ENCODE results near the gene MYPN. TPM values are rescaled to one million over a fixed set of nuclear protein-coding genes. Genes with fewer than 3 reads are reported as not detected.

Gene MYPN
- total and polyA plus RNA-seq, 2 experiments from 2014 or later = not detected

DNA sequence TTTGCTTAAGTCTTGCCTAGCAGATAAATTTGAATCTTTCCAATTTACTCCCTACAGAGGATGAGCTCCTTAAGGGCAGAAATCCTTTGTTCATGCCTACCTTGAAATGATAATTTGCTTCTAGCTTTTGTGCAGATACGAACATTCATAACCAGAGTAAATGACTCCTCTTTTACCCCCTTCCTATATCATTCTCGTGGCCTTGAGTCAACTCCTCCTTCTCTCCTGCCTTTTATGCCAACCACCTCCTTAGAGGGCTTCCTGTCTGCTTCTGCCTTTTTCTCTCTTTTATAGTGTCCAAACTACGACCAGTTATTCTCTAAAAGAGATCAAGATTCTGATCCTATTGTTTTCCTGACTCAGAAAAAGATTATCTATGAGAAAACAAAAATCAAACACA, 36.4 kb downstream of the MYPN start:
- H3K27me3 ChIP-seq (ENCODE audit: insufficient read depth) = no peaks in the 10 kb centered on the region
- ATAC-seq = no peak

More for the DNA sequence above, 36.4 kb downstream of the MYPN start:
- Mint-ChIP-seq H3K36me3 (ENCODE audit: low read depth) (no peaks in the 10 kb centered on the region), H3K9me3 (no peaks in the 10 kb centered on the region), H3K27me3 (ENCODE audit: insufficient read depth, low read depth, poor library complexity) (no peaks in the 10 kb centered on the region), H3K4me3 (no peak overlapping the region), H3K4me1 (no peaks in the 10 kb centered on the region; the same call in 2 of the 3 replicates), H3K27ac (no peak overlapping the region)
- Histone ChIP-seq H2AFZ (peak overlapping the region; percentile 72), H3K9me2 (ENCODE audit: insufficient read depth) (no peaks in the 10 kb centered on the region), H4K20me1 (replicated peaks; ENCODE audit: insufficient read depth) (no peaks in the 10 kb centered on the region), H3K4me2 (no peak overlapping the region), H3K27ac (ENCODE audit: low read depth) (no peak overlapping the region), H3K79me2 (replicated peaks; ENCODE audit: insufficient read depth) (no peaks in the 10 kb centered on the region), H3F3A (replicated peaks; ENCODE audit: low read depth) (no peaks in the 10 kb centered on the region), H3K36me3 (ENCODE audit: insufficient read depth) (no peaks in the 10 kb centered on the region), H3K4me3 (no peak overlapping the region), H3K4me1 (ENCODE audit: insufficient read depth) (no peaks in the 10 kb centered on the region)
- DNase-seq (ENCODE audit: low spot score) = no peak
- TF ChIP-seq ZNF462 (CRISPR knock-in tag; IDR thresholded peaks at IDR 0.05) = no peak
- TF ChIP-seq, protein P1, sequence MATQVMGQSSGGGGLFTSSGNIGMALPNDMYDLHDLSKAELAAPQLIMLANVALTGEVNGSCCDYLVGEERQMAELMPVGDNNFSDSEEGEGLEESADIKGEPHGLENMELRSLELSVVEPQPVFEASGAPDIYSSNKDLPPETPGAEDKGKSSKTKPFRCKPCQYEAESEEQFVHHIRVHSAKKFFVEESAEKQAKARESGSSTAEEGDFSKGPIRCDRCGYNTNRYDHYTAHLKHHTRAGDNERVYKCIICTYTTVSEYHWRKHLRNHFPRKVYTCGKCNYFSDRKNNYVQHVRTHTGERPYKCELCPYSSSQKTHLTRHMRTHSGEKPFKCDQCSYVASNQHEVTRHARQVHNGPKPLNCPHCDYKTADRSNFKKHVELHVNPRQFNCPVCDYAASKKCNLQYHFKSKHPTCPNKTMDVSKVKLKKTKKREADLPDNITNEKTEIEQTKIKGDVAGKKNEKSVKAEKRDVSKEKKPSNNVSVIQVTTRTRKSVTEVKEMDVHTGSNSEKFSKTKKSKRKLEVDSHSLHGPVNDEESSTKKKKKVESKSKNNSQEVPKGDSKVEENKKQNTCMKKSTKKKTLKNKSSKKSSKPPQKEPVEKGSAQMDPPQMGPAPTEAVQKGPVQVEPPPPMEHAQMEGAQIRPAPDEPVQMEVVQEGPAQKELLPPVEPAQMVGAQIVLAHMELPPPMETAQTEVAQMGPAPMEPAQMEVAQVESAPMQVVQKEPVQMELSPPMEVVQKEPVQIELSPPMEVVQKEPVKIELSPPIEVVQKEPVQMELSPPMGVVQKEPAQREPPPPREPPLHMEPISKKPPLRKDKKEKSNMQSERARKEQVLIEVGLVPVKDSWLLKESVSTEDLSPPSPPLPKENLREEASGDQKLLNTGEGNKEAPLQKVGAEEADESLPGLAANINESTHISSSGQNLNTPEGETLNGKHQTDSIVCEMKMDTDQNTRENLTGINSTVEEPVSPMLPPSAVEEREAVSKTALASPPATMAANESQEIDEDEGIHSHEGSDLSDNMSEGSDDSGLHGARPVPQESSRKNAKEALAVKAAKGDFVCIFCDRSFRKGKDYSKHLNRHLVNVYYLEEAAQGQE (IDR thresholded peaks at IDR 0.05; ENCODE audit: unreplicated experiment) = no peak
- TF ChIP-seq, protein P2, sequence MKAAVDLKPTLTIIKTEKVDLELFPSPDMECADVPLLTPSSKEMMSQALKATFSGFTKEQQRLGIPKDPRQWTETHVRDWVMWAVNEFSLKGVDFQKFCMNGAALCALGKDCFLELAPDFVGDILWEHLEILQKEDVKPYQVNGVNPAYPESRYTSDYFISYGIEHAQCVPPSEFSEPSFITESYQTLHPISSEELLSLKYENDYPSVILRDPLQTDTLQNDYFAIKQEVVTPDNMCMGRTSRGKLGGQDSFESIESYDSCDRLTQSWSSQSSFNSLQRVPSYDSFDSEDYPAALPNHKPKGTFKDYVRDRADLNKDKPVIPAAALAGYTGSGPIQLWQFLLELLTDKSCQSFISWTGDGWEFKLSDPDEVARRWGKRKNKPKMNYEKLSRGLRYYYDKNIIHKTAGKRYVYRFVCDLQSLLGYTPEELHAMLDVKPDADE (IDR thresholded peaks at IDR 0.05) = no peak
- no peak for TF ChIP-seq STAT1 (IDR thresholded peaks at IDR 0.05; ENCODE audit: unreplicated experiment)
- no peak for TF ChIP-seq JUNB (IDR thresholded peaks at IDR 0.05; ENCODE audit: unreplicated experiment)
- no peak for TF ChIP-seq CREB1 (CRISPR knock-in tag; IDR thresholded peaks at IDR 0.05; ENCODE audit: low read depth)
- TF ChIP-seq ZNF331 (CRISPR knock-in tag; IDR thresholded peaks at IDR 0.05; ENCODE audit: low read depth) = no peak
- TF ChIP-seq POLR2AphosphoS5 (IDR thresholded peaks at IDR 0.05; ENCODE audit: low read depth) = no peak
- TF ChIP-seq, protein P3, sequence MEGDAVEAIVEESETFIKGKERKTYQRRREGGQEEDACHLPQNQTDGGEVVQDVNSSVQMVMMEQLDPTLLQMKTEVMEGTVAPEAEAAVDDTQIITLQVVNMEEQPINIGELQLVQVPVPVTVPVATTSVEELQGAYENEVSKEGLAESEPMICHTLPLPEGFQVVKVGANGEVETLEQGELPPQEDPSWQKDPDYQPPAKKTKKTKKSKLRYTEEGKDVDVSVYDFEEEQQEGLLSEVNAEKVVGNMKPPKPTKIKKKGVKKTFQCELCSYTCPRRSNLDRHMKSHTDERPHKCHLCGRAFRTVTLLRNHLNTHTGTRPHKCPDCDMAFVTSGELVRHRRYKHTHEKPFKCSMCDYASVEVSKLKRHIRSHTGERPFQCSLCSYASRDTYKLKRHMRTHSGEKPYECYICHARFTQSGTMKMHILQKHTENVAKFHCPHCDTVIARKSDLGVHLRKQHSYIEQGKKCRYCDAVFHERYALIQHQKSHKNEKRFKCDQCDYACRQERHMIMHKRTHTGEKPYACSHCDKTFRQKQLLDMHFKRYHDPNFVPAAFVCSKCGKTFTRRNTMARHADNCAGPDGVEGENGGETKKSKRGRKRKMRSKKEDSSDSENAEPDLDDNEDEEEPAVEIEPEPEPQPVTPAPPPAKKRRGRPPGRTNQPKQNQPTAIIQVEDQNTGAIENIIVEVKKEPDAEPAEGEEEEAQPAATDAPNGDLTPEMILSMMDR (conservative IDR thresholded peaks at IDR 0.05; ENCODE audit: low read depth in 2 of 2) = no peak
- TF ChIP-seq ZNF114 (CRISPR knock-in tag; IDR thresholded peaks at IDR 0.05) = no peak
- TF ChIP-seq EZH2 (IDR thresholded peaks at IDR 0.05; ENCODE audit: low read depth, unreplicated experiment) = no peak
- TF ChIP-seq NANOG (IDR thresholded peaks at IDR 0.05; ENCODE audit: borderline replicate concordance) = no peak
- no peak for TF ChIP-seq EZH2phosphoT487 (IDR thresholded peaks at IDR 0.05; ENCODE audit: unreplicated experiment)
